Measurements from ENCODE around the gene ZAR1. TPM values are rescaled to one million over a fixed set of nuclear protein-coding genes. Genes with fewer than 3 reads are reported as not detected.

ZAR1 gene
- total RNA-seq = not detected in 2 replicates

GRCh38 chr4:48490012-48490679 is at the start of gene ZAR1:
TSS of gene ZAR1 (plus strand) at chr4:48490252. CDS start at chr4:48490292, 40 bp downstream.

GRCh38 chr4:48483006-48483776 is 6.9 kb upstream of the ZAR1 start, which contains the start of gene SLC10A4:
TSS of gene SLC10A4 (plus strand) at chr4:48483343. CDS start at chr4:48483562, 219 bp downstream.

Other genes with a start within 250 kb of the ZAR1 start
- gene TEC, start 220.4 kb upstream of the ZAR1 start, total RNA-seq = 1.4 and 1.6 TPM in 2 replicates
- 49.2 and 73.5 TPM in 2 replicates for gene SLAIN2, start 148.7 kb upstream of the ZAR1 start, total RNA-seq
- not detected in 2 replicates for gene SLC10A4, start 6.9 kb upstream of the ZAR1 start, total RNA-seq